Measurements from ENCODE around the gene SCD5. TPM values are rescaled to one million over a fixed set of nuclear protein-coding genes. Genes with fewer than 3 reads are reported as not detected.

The SCD5 gene
- total and polyA plus RNA-seq, 2 experiments from 2014 or later, result 0.79 to 1.6 TPM

- ATAC-seq, result no peak
- Histone ChIP-seq H3K4me3 (no peak overlapping the region), H3K27ac (ENCODE audit: low read depth) (no peak overlapping the region), H3K36me3 (ENCODE audit: insufficient read depth) (no peaks in the 10 kb centered on the region), H2AFZ (no peak overlapping the region), H3K4me2 (no peak overlapping the region), H3K4me1 (ENCODE audit: insufficient read depth) (no peaks in the 10 kb centered on the region), H3F3A (replicated peaks; ENCODE audit: low read depth) (no peaks in the 10 kb centered on the region), H3K79me2 (replicated peaks; ENCODE audit: insufficient read depth) (no peaks in the 10 kb centered on the region), H3K27me3 (ENCODE audit: insufficient read depth) (peaks cover 15% of the 10 kb centered on the region; the same call in 1 of the 2 replicates), H3K9me2 (ENCODE audit: insufficient read depth) (no peaks in the 10 kb centered on the region), H4K20me1 (replicated peaks; ENCODE audit: insufficient read depth) (no peaks in the 10 kb centered on the region)
- Mint-ChIP-seq H3K4me1 (peaks cover under 1% of the 10 kb centered on the region; the same call in 1 of the 3 replicates), H3K27ac (no peak overlapping the region), H3K27me3 (ENCODE audit: insufficient read depth, low read depth, poor library complexity) (peaks cover 23% of the 10 kb centered on the region), H3K36me3 (ENCODE audit: low read depth) (no peaks in the 10 kb centered on the region), H3K4me3 (no peak overlapping the region), H3K9me3 (no peaks in the 10 kb centered on the region)
- DNase-seq (ENCODE audit: low spot score), result no peak
- TF ChIP-seq CREB1 (CRISPR knock-in tag; IDR thresholded peaks at IDR 0.05; ENCODE audit: low read depth) (no peak), POLR2AphosphoS5 (IDR thresholded peaks at IDR 0.05; ENCODE audit: low read depth) (no peak), NANOG (IDR thresholded peaks at IDR 0.05; ENCODE audit: borderline replicate concordance) (no peak), REST (IDR thresholded peaks at IDR 0.05; ENCODE audit: unreplicated experiment) (no peak), STAT1 (IDR thresholded peaks at IDR 0.05; ENCODE audit: unreplicated experiment) (no peak), ZNF331 (CRISPR knock-in tag; IDR thresholded peaks at IDR 0.05; ENCODE audit: low read depth) (no peak), ZNF114 (CRISPR knock-in tag; IDR thresholded peaks at IDR 0.05) (no peak), JUNB (IDR thresholded peaks at IDR 0.05; ENCODE audit: unreplicated experiment) (no peak), EZH2phosphoT487 (IDR thresholded peaks at IDR 0.05; ENCODE audit: unreplicated experiment) (no peak), EZH2 (IDR thresholded peaks at IDR 0.05; ENCODE audit: low read depth, unreplicated experiment) (no peak)
- TF ChIP-seq, protein P1, sequence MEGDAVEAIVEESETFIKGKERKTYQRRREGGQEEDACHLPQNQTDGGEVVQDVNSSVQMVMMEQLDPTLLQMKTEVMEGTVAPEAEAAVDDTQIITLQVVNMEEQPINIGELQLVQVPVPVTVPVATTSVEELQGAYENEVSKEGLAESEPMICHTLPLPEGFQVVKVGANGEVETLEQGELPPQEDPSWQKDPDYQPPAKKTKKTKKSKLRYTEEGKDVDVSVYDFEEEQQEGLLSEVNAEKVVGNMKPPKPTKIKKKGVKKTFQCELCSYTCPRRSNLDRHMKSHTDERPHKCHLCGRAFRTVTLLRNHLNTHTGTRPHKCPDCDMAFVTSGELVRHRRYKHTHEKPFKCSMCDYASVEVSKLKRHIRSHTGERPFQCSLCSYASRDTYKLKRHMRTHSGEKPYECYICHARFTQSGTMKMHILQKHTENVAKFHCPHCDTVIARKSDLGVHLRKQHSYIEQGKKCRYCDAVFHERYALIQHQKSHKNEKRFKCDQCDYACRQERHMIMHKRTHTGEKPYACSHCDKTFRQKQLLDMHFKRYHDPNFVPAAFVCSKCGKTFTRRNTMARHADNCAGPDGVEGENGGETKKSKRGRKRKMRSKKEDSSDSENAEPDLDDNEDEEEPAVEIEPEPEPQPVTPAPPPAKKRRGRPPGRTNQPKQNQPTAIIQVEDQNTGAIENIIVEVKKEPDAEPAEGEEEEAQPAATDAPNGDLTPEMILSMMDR (conservative IDR thresholded peaks at IDR 0.05; ENCODE audit: low read depth in 2 of 2), result no peak
- TF ChIP-seq, protein P2, sequence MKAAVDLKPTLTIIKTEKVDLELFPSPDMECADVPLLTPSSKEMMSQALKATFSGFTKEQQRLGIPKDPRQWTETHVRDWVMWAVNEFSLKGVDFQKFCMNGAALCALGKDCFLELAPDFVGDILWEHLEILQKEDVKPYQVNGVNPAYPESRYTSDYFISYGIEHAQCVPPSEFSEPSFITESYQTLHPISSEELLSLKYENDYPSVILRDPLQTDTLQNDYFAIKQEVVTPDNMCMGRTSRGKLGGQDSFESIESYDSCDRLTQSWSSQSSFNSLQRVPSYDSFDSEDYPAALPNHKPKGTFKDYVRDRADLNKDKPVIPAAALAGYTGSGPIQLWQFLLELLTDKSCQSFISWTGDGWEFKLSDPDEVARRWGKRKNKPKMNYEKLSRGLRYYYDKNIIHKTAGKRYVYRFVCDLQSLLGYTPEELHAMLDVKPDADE (IDR thresholded peaks at IDR 0.05), result no peak
- TF ChIP-seq, protein P3, sequence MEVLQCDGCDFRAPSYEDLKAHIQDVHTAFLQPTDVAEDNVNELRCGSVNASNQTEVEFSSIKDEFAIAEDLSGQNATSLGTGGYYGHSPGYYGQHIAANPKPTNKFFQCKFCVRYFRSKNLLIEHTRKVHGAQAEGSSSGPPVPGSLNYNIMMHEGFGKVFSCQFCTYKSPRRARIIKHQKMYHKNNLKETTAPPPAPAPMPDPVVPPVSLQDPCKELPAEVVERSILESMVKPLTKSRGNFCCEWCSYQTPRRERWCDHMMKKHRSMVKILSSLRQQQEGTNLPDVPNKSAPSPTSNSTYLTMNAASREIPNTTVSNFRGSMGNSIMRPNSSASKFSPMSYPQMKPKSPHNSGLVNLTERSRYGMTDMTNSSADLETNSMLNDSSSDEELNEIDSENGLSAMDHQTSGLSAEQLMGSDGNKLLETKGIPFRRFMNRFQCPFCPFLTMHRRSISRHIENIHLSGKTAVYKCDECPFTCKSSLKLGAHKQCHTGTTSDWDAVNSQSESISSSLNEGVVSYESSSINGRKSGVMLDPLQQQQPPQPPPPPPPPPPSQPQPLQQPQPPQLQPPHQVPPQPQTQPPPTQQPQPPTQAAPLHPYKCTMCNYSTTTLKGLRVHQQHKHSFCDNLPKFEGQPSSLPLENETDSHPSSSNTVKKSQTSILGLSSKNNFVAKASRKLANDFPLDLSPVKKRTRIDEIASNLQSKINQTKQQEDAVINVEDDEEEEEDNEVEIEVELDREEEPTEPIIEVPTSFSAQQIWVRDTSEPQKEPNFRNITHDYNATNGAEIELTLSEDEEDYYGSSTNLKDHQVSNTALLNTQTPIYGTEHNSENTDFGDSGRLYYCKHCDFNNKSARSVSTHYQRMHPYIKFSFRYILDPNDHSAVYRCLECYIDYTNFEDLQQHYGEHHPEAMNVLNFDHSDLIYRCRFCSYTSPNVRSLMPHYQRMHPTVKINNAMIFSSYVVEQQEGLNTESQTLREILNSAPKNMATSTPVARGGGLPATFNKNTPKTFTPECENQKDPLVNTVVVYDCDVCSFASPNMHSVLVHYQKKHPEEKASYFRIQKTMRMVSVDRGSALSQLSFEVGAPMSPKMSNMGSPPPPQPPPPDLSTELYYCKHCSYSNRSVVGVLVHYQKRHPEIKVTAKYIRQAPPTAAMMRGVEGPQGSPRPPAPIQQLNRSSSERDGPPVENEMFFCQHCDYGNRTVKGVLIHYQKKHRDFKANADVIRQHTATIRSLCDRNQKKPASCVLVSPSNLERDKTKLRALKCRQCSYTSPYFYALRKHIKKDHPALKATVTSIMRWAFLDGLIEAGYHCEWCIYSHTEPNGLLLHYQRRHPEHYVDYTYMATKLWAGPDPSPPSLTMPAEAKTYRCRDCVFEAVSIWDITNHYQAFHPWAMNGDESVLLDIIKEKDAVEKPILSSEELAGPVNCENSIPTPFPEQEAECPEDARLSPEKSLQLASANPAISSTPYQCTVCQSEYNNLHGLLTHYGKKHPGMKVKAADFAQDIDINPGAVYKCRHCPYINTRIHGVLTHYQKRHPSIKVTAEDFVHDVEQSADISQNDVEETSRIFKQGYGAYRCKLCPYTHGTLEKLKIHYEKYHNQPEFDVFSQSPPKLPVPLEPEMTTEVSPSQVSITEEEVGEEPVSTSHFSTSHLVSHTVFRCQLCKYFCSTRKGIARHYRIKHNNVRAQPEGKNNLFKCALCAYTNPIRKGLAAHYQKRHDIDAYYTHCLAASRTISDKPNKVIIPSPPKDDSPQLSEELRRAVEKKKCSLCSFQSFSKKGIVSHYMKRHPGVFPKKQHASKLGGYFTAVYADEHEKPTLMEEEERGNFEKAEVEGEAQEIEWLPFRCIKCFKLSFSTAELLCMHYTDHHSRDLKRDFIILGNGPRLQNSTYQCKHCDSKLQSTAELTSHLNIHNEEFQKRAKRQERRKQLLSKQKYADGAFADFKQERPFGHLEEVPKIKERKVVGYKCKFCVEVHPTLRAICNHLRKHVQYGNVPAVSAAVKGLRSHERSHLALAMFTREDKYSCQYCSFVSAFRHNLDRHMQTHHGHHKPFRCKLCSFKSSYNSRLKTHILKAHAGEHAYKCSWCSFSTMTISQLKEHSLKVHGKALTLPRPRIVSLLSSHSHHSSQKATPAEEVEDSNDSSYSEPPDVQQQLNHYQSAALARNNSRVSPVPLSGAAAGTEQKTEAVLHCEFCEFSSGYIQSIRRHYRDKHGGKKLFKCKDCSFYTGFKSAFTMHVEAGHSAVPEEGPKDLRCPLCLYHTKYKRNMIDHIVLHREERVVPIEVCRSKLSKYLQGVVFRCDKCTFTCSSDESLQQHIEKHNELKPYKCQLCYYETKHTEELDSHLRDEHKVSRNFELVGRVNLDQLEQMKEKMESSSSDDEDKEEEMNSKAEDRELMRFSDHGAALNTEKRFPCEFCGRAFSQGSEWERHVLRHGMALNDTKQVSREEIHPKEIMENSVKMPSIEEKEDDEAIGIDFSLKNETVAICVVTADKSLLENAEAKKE (CRISPR knock-in tag; IDR thresholded peaks at IDR 0.05), result no peak
These were observed 23.4 kb downstream of the SCD5 start for GRCh38 chr4:82775243-82775642.

Data from GM23338 (cell line).